AG04450 (cell line): ENCODE results near the gene FAM107B. TPM values are rescaled to one million over a fixed set of nuclear protein-coding genes. Genes with fewer than 3 reads are reported as not detected.

Experiments used
- CTCF ChIA-PET: fragments of 300-600, 350-600 bp; formaldehyde crosslinking; extraction: SDS; loops from one replicate; lab custom pipeline; 2022; ENCODE audit warnings: antibody characterized with exemption, inconsistent platforms; lab: Charles Lee
- POLR2A ChIA-PET: fragments of 350-600 bp; formaldehyde crosslinking; extraction: SDS; loops from one replicate; lab custom pipeline; 2021; ENCODE audit warnings: antibody characterized with exemption, inconsistent platforms; lab: Yijun Ruan, JAX
- DNase-seq: peaks from one replicate; pipeline ENCODE4 v3.0.0-alpha.2; 2011; ENCODE audit warnings: low read depth, low spot score
- H3K27ac ChIP-seq: one replicate; pipeline ENCODE4 v1.5.1; 2012; ENCODE audit warnings: low read depth, low read length, control low read depth
- H3K27me3 ChIP-seq: one replicate; pipeline ENCODE4 v1.6.0; 2012; ENCODE audit warnings: low read length; ENCODE audit not compliant: control insufficient read depth, insufficient read depth
- H3K4me3 ChIP-seq: 2 replicates; pipeline ENCODE4 v1.5.1; 2011; ENCODE audit warnings: mild to moderate bottlenecking, low read depth, low read length, control low read depth
- H3K9me3 ChIP-seq: 2 replicates; pipeline ENCODE4 v1.5.1; 2012; ENCODE audit warnings: low read length; ENCODE audit not compliant: control insufficient read depth, insufficient read depth
- CTCF ChIP-seq: IDR thresholded peaks from 2 replicates; pipeline ENCODE4 v1.5.1; 2011; ENCODE audit warnings: low read depth, low read length, control low read depth, inconsistent platforms
- polyA plus RNA-seq: library from polyadenylated mRNA; depleted of rRNA; stranded (reverse); fragments of >200 nt; gene quantifications from 2 replicates; pipeline ENCODE4 v1.2.3, GENCODE V29; 2011

FAM107B gene
- polyA plus RNA-seq, 1 experiment: 41.4 TPM

GRCh38 chr10:14625765-14626525, 148.8 kb downstream of the FAM107B start:
- CTCF ChIA-PET: interaction anchor here (1.4 kb wide), 1 partner anchor 197 kb away, joined by 4 read pairs; no protein-coding TSS in a partner anchor
- no peak for DNase-seq
- no peaks in the 10 kb centered on the region for H3K27me3 ChIP-seq
- H3K27ac ChIP-seq: no peak overlapping the region
- POLR2A ChIA-PET: no interaction called here
- TF ChIP-seq CTCF: no peak
- H3K9me3 ChIP-seq: no peaks in the 10 kb centered on the region
- H3K4me3 ChIP-seq: no peak overlapping the region

- POLR2A ChIA-PET: no interaction called here
These were observed 149.5 kb downstream of the FAM107B start for GRCh38 chr10:14625192-14625631.

GRCh38 chr10:14624600-14624999, 150.1 kb downstream of the FAM107B start:
- ChIA-PET POLR2A (no interaction called here), CTCF (no interaction called here)
- TF ChIP-seq CTCF: no peak
- no peak overlapping the region for H3K4me3 ChIP-seq
- H3K27me3 ChIP-seq: no peaks in the 10 kb centered on the region
- H3K9me3 ChIP-seq: no peaks in the 10 kb centered on the region
- H3K27ac ChIP-seq: no peak overlapping the region
- no peak for DNase-seq

More at GRCh38 chr10:14625192-14625631, 149.5 kb downstream of the FAM107B start:
- Histone ChIP-seq H3K27ac (no peak overlapping the region), H3K27me3 (no peaks in the 10 kb centered on the region), H3K9me3 (no peaks in the 10 kb centered on the region), H3K4me3 (no peak overlapping the region)
- CTCF ChIA-PET: interaction anchor here (1.4 kb wide), 1 partner anchor 197 kb away, joined by 4 read pairs; no protein-coding TSS in a partner anchor
- TF ChIP-seq CTCF: no peak
- DNase-seq: no peak

GRCh38 chr10:14623931-14624330, 150.8 kb downstream of the FAM107B start:
- TF ChIP-seq CTCF: no peak
- no peak overlapping the region for H3K27ac ChIP-seq
- ChIA-PET CTCF (no interaction called here), POLR2A (no interaction called here)
- H3K9me3 ChIP-seq: no peaks in the 10 kb centered on the region
- H3K27me3 ChIP-seq: no peaks in the 10 kb centered on the region
- no peak overlapping the region for H3K4me3 ChIP-seq
- DNase-seq: no peak

- ChIA-PET CTCF (no interaction called here), POLR2A (no interaction called here)
- Histone ChIP-seq H3K27me3 (no peaks in the 10 kb centered on the region), H3K9me3 (no peaks in the 10 kb centered on the region), H3K27ac (no peak overlapping the region), H3K4me3 (no peak overlapping the region)
- no peak for TF ChIP-seq CTCF
- no peak for DNase-seq
These were observed 153.7 kb downstream of the FAM107B start for GRCh38 chr10:14621037-14621436.
